Cerebellar nuclear complex (tissue), 1 donor: Measurements from ENCODE around the gene MCFD2.

ENCODE experiments used
- DNase-seq, 2 experiments: peaks; one replicate each; lab custom pipeline; 2025; lab: John Stamatoyannopoulos, UW

The MCFD2 gene

GRCh38 chr2:46873604-46874068 lies 42.0 kb downstream of the MCFD2 start:
- no peak for DNase-seq

GRCh38 chr2:46872902-46873603 lies 42.6 kb downstream of the MCFD2 start:
- DNase-seq, result no peak

GRCh38 chr2:46871976-46872381 lies 43.6 kb downstream of the MCFD2 start:
- no peak for DNase-seq

GRCh38 chr2:46870051-46870839 lies 45.4 kb downstream of the MCFD2 start:
- DNase-seq, result no peak

GRCh38 chr2:46869621-46870020 lies 46.0 kb downstream of the MCFD2 start:
- no peak for DNase-seq

- DNase-seq, result no peak
These were observed 48.8 kb downstream of the MCFD2 start for GRCh38 chr2:46866770-46867246.

- DNase-seq, result no peak
These were observed 50.2 kb downstream of the MCFD2 start for GRCh38 chr2:46865181-46865970.

- DNase-seq, result no peak
These were observed 51.7 kb downstream of the MCFD2 start for GRCh38 chr2:46863882-46864281.

- no peak for DNase-seq
These were observed 53.1 kb downstream of the MCFD2 start for GRCh38 chr2:46862514-46862913.

- no peak for DNase-seq
These were observed 53.7 kb downstream of the MCFD2 start for GRCh38 chr2:46861916-46862315.

GRCh38 chr2:46859482-46859881 lies 56.1 kb downstream of the MCFD2 start:
- DNase-seq, result no peak

- DNase-seq, result no peak
These were observed 56.9 kb downstream of the MCFD2 start for GRCh38 chr2:46858702-46859090.

- DNase-seq, result no peak
These were observed 57.5 kb downstream of the MCFD2 start for GRCh38 chr2:46857871-46858701.

GRCh38 chr2:46856336-46856735 lies 59.3 kb downstream of the MCFD2 start:
- no peak for DNase-seq

- DNase-seq, result no peak
These were observed 59.8 kb downstream of the MCFD2 start for GRCh38 chr2:46855805-46856204.

- DNase-seq, result no peak
These were observed 61.3 kb downstream of the MCFD2 start for GRCh38 chr2:46854260-46854659.

- no peak for DNase-seq
These were observed 63.0 kb downstream of the MCFD2 start for GRCh38 chr2:46852598-46852997.

GRCh38 chr2:46852124-46852523 lies 63.5 kb downstream of the MCFD2 start:
- DNase-seq, result no peak
